GM12892 (cell line): Measurements from ENCODE around the gene MYH9.
A peak's percentile ranks its signal among the peaks of the same experiment; 100 is the strongest.

ENCODE experiments used
- DNase-seq: peaks from one replicate; pipeline ENCODE4 v3.0.0; 2011; ENCODE audit not compliant: insufficient read length
- FAIRE-seq: peaks from 2 replicates; lab custom pipeline; 2011; peaks lifted over from hg19 to GRCh38; lab: Jason Lieb, UNC
- POLR2A ChIP-seq: IDR thresholded peaks from 2 replicates; pipeline ENCODE4 v1.6.1; 2011; ENCODE audit warnings: low read depth, low read length, control low read depth
- POLR2AphosphoS5 ChIP-seq: IDR thresholded peaks from 2 replicates; pipeline ENCODE4 v1.6.1; 2011; ENCODE audit warnings: low read depth, low read length, control low read depth
- TAF1 ChIP-seq: IDR thresholded peaks from 2 replicates; pipeline ENCODE4 v1.6.1; 2011; ENCODE audit warnings: low read depth, mild to moderate bottlenecking, control low read depth, low read length, borderline replicate concordance

Gene MYH9

DNA sequence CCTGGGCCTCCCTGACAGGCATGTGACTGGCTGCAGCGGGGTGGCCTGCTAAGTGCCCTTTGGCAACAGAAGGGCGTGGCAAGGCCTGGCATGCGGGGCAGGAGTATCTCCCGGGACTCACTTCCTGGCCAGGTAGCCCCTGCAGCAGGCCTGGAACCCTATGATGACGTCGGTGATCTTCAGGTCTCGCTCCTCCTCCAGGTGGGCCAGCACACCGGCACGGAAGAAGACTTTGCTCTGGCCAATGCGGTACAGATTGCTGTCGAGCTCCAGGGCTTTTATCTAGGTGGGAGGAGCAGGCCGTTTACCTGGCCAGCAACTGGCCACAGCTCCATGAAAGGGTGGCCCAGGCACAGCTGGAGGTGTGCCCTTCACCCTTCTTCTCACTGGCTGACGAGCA, 83.9 kb downstream of the MYH9 start:
- FAIRE-seq: no peak
- no peak for DNase-seq
- TF ChIP-seq TAF1 (no peak), POLR2A (no peak; the same call in 1 of the 2 replicates), POLR2AphosphoS5 (peak; percentile 36; the same call in 1 of the 2 replicates)

- FAIRE-seq (no peak), DNase-seq (no peak)
- TF ChIP-seq TAF1 (no peak), POLR2A (no peak), POLR2AphosphoS5 (no peak)
Observed at GRCh38 chr22:36303115-36303467, 84.7 kb downstream of the MYH9 start.

DNA sequence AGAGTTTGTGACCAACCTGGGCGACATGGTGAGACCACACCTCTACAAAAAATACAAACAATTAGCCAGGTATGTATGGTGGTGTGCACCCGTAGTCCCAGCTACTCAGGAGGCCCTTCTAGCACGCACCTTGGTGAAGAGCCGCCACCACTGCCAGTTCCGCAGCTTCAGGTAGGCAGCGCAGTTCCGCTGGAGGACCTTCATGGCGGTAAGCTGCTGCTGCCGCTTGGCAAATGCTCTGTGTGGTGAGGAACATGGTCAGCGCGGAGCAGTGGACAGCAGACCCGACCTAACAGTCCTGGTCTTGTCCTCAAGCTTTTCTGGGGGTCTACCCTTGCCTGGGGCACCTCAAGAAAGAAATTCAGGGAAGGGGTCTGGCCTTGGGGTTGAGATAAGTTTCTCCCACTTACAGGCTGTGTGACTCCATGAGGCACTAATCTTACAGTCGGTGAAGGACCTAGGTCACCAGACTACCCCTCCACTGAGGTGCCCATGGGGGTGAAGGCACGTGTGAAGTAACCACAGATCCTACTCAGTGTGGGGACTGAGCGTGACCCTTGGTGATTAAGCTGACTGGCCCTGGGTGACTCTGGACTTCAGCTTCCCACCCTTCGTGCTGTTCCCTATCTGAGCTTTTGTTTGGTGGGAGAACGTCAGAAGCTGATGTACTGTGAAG, 85.2 kb downstream of the MYH9 start:
- DNase-seq (no peak), FAIRE-seq (no peak)
- TF ChIP-seq POLR2A: peak; percentile 47
- no peak for TF ChIP-seq TAF1
- peak; percentile 53 for TF ChIP-seq POLR2AphosphoS5

DNA sequence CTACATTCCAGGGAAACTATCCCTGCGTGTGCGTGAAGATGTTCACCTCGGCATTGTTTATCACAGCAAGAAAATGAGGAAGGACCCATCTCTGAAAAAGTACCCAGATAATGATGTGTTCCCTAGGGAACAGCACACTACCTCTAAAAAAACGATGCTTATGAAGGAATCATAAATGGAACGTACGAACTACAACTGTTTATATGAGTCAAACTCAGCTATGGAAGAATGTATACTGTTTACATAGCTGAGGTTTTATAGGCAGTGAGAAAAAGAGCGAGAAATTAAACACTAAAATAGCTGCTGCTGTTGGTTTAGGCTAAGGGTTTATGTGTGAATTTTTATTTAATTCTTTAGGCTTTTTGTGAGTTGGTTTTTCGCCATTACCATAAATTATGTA, 85.9 kb downstream of the MYH9 start:
- no peak for FAIRE-seq
- TF ChIP-seq TAF1: no peak
- TF ChIP-seq POLR2AphosphoS5: no peak
- TF ChIP-seq POLR2A: no peak; the same call in 1 of the 2 replicates

DNA sequence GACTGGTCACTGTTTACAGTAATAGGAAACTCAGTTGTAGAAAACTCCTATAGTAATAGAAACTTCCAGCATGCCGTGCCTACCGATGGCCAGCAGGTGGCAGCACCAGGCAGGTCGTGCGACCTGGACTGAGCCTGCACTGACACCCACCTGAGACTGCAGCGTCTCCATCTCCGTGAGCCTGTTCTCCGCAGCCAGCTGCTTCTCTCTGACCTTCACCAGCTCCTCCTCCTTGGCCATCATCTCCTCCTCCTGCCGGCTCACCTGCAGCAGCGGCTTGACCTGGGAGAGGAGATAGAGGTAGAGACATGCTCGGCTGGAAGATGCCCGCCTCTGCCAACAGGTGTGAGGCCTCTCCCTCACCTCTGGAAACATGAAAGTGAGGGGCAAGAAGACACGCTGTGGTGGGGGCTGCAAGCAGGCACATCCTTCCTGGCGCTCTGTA, 86.4 kb downstream of the MYH9 start:
- TF ChIP-seq TAF1: no peak
- TF ChIP-seq POLR2AphosphoS5: 0 out of 2 replicates have a peak, but pooled peaks have one; percentile 65
- peak; percentile 76 for DNase-seq

More for the DNA sequence above, 85.9 kb downstream of the MYH9 start:
- DNase-seq: no peak

DNA sequence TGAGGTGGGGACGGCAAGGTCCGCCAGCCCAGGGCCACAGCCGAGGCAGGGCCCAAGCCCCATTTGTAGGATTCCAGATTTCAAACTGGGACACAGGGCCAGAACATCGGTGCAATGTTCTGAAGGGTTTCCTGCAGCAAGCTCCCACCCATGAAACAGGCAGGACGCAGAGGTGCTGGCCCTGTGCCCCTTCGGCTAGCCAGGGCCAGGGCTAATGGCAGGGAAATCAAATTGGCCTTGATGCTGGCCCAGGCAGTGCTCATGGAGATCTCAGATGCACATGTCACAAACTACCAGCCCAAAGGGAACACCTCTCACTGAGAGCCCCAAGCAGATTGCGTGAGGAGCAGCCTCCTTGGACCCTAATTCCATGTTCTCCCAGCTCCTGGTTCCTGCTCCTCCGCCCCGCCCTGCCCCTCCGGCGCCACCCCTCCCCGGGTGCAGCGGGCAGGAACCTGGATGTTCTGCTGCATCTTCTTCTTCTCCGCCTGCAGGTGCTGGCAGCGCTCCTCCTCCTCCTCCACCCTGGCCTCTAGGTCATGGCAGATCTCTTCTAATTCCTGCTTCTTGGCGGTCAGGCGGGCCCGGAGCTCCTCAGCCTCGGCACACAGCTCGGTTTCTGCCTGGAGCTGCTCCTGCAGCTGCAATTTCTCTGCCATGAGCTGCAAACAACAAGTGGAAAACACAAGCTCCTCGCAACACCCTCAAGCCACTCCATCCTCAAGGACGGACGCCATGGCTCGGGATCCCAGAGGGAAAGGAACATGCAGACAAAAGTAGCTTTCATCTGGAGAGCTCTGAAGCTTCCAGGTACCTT, 87.2 kb downstream of the MYH9 start:
- no peak for DNase-seq
- TF ChIP-seq POLR2AphosphoS5 (no peak), POLR2A (peak; percentile 6; the same call in 1 of the 2 replicates), TAF1 (no peak)
- FAIRE-seq: no peak

More for the DNA sequence above, 86.4 kb downstream of the MYH9 start:
- FAIRE-seq: peak; percentile 97

DNA sequence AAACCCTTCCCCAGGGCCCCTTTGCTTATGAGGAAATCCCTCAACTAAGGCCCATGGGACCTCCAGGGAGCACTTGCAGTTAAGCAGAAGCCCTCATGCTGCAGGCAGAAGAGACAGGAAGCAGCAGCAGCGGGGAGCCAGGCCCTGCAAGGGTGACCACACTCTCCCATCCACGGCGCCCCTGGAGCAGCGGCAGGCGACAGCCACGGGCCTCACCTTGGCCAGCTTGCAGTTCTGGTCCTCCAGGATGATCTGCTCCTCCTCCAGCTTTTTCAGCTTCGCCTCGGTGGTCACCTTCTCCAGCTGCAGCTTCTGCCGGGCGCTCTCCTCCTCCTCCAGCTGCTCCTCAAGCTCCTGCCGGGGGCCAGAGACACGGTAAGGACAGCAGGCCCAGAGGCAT, 87.9 kb downstream of the MYH9 start:
- TF ChIP-seq POLR2AphosphoS5: no peak
- TF ChIP-seq POLR2A: no peak
- no peak for TF ChIP-seq TAF1
- DNase-seq (no peak), FAIRE-seq (no peak)

GRCh38 chr22:36299295-36299694, 88.5 kb downstream of the MYH9 start:
- FAIRE-seq (no peak), DNase-seq (no peak)
- TF ChIP-seq POLR2A (no peak; the same call in 1 of the 2 replicates), POLR2AphosphoS5 (no peak), TAF1 (no peak)

- TF ChIP-seq POLR2AphosphoS5: no peak; the same call in 1 of the 2 replicates
- TF ChIP-seq TAF1: no peak
- no peak for TF ChIP-seq POLR2A
- DNase-seq (no peak), FAIRE-seq (no peak)
Observed at GRCh38 chr22:36298601-36299000, 89.2 kb downstream of the MYH9 start.

DNA sequence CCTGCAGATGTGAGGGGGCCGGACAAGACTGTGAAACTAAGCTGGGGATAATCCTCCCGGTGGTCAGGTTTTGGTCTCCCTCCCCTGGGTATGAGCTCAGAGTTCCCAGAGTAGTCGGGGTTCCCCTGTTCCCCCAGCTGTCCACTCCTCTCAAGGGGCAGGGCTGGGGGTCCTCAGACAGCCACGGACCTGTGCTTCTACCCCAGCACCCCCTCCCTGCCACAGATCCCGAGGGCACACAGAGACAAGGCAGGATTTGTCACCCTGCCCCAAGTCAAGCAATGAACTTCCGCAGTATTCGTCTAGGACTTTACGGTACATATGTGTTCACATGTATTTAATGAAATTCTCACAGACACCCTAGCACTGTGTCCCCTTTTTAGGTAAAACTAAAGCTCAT, 89.6 kb downstream of the MYH9 start:
- TF ChIP-seq POLR2A (no peak), POLR2AphosphoS5 (no peak; the same call in 1 of the 2 replicates), TAF1 (no peak)
- no peak for FAIRE-seq
- no peak for DNase-seq

- no peak for DNase-seq
- no peak for FAIRE-seq
- TF ChIP-seq POLR2AphosphoS5: 0 out of 2 replicates have a peak, but pooled peaks have one; percentile 25
- TF ChIP-seq TAF1: no peak
Observed at GRCh38 chr22:36297568-36297967, 90.2 kb downstream of the MYH9 start.

DNA sequence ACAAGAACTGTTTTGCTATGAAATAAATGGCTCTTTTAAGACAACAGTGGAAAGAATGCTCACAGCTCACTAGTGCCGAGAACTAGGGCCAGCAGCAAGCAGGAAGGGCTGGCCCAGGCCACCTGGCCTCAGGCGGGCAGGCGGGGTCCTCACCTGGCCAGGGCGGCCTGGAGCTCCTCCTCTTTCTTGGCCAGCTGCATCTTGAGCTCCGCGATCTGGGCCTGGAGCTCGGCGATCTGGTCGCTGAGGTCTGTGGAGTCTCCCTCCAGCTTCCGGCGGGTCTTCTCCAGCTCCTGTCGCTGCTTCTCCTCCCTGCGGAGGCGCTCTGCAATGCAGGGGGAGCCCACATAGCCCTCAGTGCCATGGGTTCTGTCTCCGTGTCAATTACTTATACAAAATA, 91.1 kb downstream of the MYH9 start:
- no peak for FAIRE-seq
- TF ChIP-seq TAF1 (no peak), POLR2AphosphoS5 (no peak), POLR2A (no peak)
- DNase-seq: no peak
